B cell (primary cell): ENCODE measurements around the gene TSKS. TPM values are rescaled to one million over a fixed set of nuclear protein-coding genes. Genes with fewer than 3 reads are reported as not detected.

Experiments used
- ATAC-seq: fragments of 200-7000 bp; cut with Tn5 transposase; one replicate; pipeline ENCODE4 v1.10.0; 2021; ENCODE audit warnings: low read depth, mild to moderate bottlenecking, moderate number of reproducible peaks, moderate library complexity
- CTCF ChIA-PET: fragments of 350-600 bp; sonication (Branson Sonifier 250); formaldehyde crosslinking; loops from one replicate; lab custom pipeline; 2021; ENCODE audit warnings: antibody characterized with exemption, inconsistent platforms; lab: Charles Lee
- POLR2A ChIA-PET: fragments of 350-600 bp; sonication (Branson Sonifier 250); formaldehyde crosslinking; loops from one replicate; lab custom pipeline; 2021; ENCODE audit warnings: antibody characterized with exemption; lab: Charles Lee
- DNase-seq: peaks from one replicate; pipeline ENCODE4 v3.0.0; 2013
- H2AFZ ChIP-seq: 2 replicates; pipeline ENCODE4 v1.6.1; 2012; ENCODE audit warnings: mild to moderate bottlenecking, low read depth, low read length; ENCODE audit not compliant: insufficient read depth, poor library complexity, severe bottlenecking
- H3K27ac ChIP-seq, 2 donors: 1 replicate in 1 of 2; 2 replicates in 1 of 2; pipeline ENCODE4 v1.5.1; 2012 to 2013; ENCODE audit warnings: low read length in 2 of 2, mild to moderate bottlenecking in 2 of 2, moderate library complexity in 1 of 2
- H3K27me3 ChIP-seq, 4 experiments: fragments of 200-600 bp in 1 of 4; sonication (generic) in 1 of 4; replicated peaks in 1 of 4; 1 replicate in 2 of 4; 2 replicates in 2 of 4; pipeline versions ENCODE4 v1.6.1 to v1.7.0; 2013 to 2016; ENCODE audit warnings: low read length in 3 of 4, mild to moderate bottlenecking in 2 of 4, mixed read lengths in 1 of 4, moderate library complexity in 1 of 4; ENCODE audit not compliant: insufficient read depth in 4 of 4, control insufficient read depth in 3 of 4; ENCODE audit errors: control extremely low read depth in 1 of 4
- H3K36me3 ChIP-seq, 2 experiments: replicated peaks in 1 of 2; 1 replicate in 1 of 2; 2 replicates in 1 of 2; pipeline versions ENCODE4 v1.6.1 to v1.7.1; 2013; ENCODE audit warnings: low read length in 1 of 2; ENCODE audit not compliant: insufficient read depth in 2 of 2, control insufficient read depth in 1 of 2; ENCODE audit errors: control extremely low read depth in 1 of 2, extremely low read depth in 1 of 2
- H3K4me1 ChIP-seq, 2 donors: fragments of 200-600 bp in 1 of 2; sonication (generic) in 1 of 2; 1 replicate in 1 of 2; 2 replicates in 1 of 2; pipeline versions ENCODE4 v1.5.1 to v1.6.1; 2013 to 2017; ENCODE audit warnings: low read length in 2 of 2; ENCODE audit not compliant: control insufficient read depth in 2 of 2, insufficient read depth in 2 of 2
- H3K4me2 ChIP-seq: replicated peaks from 2 replicates; pipeline ENCODE3; 2012; ENCODE audit warnings: mild to moderate bottlenecking, low read depth, low read length; ENCODE audit not compliant: poor library complexity, severe bottlenecking
- H3K4me3 ChIP-seq, 5 experiments: fragments of 200-600 bp in 1 of 5; sonication (generic) in 1 of 5; 1 replicate in 3 of 5; 2 replicates in 2 of 5; pipeline versions ENCODE4 v1.5.1 to v1.7.0; 2011 to 2016; ENCODE audit warnings: low read length in 4 of 5, mild to moderate bottlenecking in 4 of 5, low read depth in 2 of 5, control low read depth in 1 of 5, moderate library complexity in 1 of 5; ENCODE audit not compliant: insufficient read depth in 1 of 5; ENCODE audit errors: control extremely low read depth in 1 of 5, extremely low read depth in 1 of 5
- H3K79me2 ChIP-seq: fragments of 200-600 bp; sonication (generic); one replicate; pipeline ENCODE4 v1.6.0; 2016; ENCODE audit warnings: low read length; ENCODE audit not compliant: control insufficient read depth, insufficient read depth
- H3K9ac ChIP-seq: fragments of 200-600 bp; sonication (generic); 2 replicates; pipeline ENCODE4 v1.6.1; 2017; ENCODE audit warnings: mild to moderate bottlenecking, low read length, moderate library complexity
- H3K9me3 ChIP-seq, 3 donors: one replicate each; pipeline versions ENCODE4 v1.6.1 to v1.7.1; 2013; ENCODE audit warnings: low read length in 2 of 3; ENCODE audit not compliant: control insufficient read depth in 2 of 3, insufficient read depth in 1 of 3; ENCODE audit errors: control extremely low read depth in 1 of 3
- H4K20me1 ChIP-seq: 2 replicates; pipeline ENCODE4 v1.6.0; 2012; ENCODE audit warnings: mild to moderate bottlenecking, low read length; ENCODE audit not compliant: insufficient read depth, control insufficient read depth, poor library complexity, severe bottlenecking
- H3K27ac Mint-ChIP-seq: one replicate; pipeline ENCODE4 v1.8.0; 2021; ENCODE audit warnings: mixed read lengths
- H3K27me3 Mint-ChIP-seq: one replicate; pipeline ENCODE4 v1.8.0; 2021; ENCODE audit warnings: mixed read lengths
- H3K4me1 Mint-ChIP-seq: one replicate; pipeline ENCODE4 v1.8.0; 2021; ENCODE audit warnings: mixed read lengths
- H3K4me3 Mint-ChIP-seq: one replicate; pipeline ENCODE4 v1.8.0; 2021; ENCODE audit warnings: mixed read lengths
- H3K9me3 Mint-ChIP-seq: one replicate; pipeline ENCODE4 v1.8.0; 2022; ENCODE audit warnings: mixed read lengths; ENCODE audit not compliant: insufficient read depth
- EZH2 ChIP-seq: IDR thresholded peaks from 2 replicates; pipeline ENCODE4 v1.6.1; 2012; ENCODE audit warnings: borderline replicate concordance, low read depth, mild to moderate bottlenecking, moderate library complexity, low read length; ENCODE audit not compliant: insufficient read depth, poor library complexity, severe bottlenecking
- WGBS: methylation state at CpG from one replicate; pipeline ENCODE4 v1.1.5; 2013; ENCODE audit warnings: missing lambda C conversion rate; ENCODE audit not compliant: insufficient coverage; 5-methylcytosine and 5-hydroxymethylcytosine counted together
- intact Hi-C: fragments of 100-400 bp; cut with micrococcal nuclease; formaldehyde crosslinking; loops from one replicate; pipeline ENCODE4 v1.10.0; 2022
- polyA plus RNA-seq: library from polyadenylated mRNA; depleted of rRNA; stranded (reverse); fragments of >200 nt; gene quantifications from 2 replicates; pipeline ENCODE4 v1.2.3, GENCODE V29; 2012
- total RNA-seq, 2 donors: library from RNA; stranded (reverse); fragments of 120-200 nt in 1 of 2; gene quantifications; 1 replicate in 1 of 2; 2 replicates in 1 of 2; pipeline versions ENCODE4 v1.2.3 to v1.2.4, GENCODE V29; 2013 to 2022
- TF ChIP-seq, protein P1 (sequence below): fragments of 200-600 bp; IDR thresholded peaks from one replicate; pipeline ENCODE4 v1.8.0; 2022; ENCODE audit warnings: antibody characterized with exemption, mild to moderate bottlenecking

TSKS gene
- total and polyA plus RNA-seq, 2 donors (not counting 1 experiment from before 2014, with no cell fraction given): 0.15 to 0.18 TPM

DNA sequence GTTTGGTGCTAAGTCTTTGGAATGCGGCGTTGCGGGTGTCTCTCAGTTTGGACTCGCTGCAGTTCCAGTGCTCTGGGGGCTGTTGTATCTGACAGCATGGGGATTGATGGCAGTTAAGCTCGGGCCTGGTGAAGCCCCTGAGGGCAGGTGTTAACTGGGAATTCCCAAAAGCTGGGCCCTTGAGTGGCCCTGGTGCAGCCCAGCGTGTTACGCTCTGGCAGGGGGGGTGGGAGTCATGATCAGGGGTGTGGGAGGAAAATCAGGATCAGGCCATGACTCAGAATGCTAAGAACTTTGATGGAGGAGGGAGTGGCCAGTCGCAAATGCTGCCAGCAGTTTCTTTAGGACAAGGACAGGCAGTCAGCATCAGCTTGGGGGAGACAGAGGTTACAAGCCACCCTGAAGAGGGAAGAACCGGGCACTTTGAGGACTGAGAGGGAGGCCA, 23.3 kb upstream of the TSKS start:
- CTCF ChIA-PET: no interaction called here
- no peak overlapping the region for H3K9ac ChIP-seq
- H3K4me1 Mint-ChIP-seq: peaks cover 1% of the 10 kb centered on the region
- H3K9me3 ChIP-seq: peaks cover 0 to 3% (median 0%) of the 10 kb centered on the region in 3 donors
- intact Hi-C loops: no loop called here
- peaks cover 7% of the 10 kb centered on the region for H4K20me1 ChIP-seq
- 91% methylated on average over 9 of the region's 9 CpGs for WGBS
- H3K9me3 Mint-ChIP-seq: no peaks in the 10 kb centered on the region
- H3K4me3 Mint-ChIP-seq: no peak overlapping the region
- H3K79me2 ChIP-seq: peaks cover 42% of the 10 kb centered on the region
- TF ChIP-seq, protein P1, sequence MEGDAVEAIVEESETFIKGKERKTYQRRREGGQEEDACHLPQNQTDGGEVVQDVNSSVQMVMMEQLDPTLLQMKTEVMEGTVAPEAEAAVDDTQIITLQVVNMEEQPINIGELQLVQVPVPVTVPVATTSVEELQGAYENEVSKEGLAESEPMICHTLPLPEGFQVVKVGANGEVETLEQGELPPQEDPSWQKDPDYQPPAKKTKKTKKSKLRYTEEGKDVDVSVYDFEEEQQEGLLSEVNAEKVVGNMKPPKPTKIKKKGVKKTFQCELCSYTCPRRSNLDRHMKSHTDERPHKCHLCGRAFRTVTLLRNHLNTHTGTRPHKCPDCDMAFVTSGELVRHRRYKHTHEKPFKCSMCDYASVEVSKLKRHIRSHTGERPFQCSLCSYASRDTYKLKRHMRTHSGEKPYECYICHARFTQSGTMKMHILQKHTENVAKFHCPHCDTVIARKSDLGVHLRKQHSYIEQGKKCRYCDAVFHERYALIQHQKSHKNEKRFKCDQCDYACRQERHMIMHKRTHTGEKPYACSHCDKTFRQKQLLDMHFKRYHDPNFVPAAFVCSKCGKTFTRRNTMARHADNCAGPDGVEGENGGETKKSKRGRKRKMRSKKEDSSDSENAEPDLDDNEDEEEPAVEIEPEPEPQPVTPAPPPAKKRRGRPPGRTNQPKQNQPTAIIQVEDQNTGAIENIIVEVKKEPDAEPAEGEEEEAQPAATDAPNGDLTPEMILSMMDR: no peak
- no peak for TF ChIP-seq EZH2
- H3K4me2 ChIP-seq: no peak overlapping the region
- H3K27me3 Mint-ChIP-seq: no peaks in the 10 kb centered on the region
- H2AFZ ChIP-seq: no peak overlapping the region
- peaks cover 8 to 53% of the 10 kb centered on the region in 2 experiments for H3K36me3 ChIP-seq
- H3K27me3 ChIP-seq: no peaks in the 10 kb centered on the region
- no peak for ATAC-seq
- POLR2A ChIA-PET: no interaction called here
- DNase-seq: no peak
- no peak overlapping the region for H3K27ac Mint-ChIP-seq
- no peak overlapping the region for H3K4me3 ChIP-seq
- peaks cover 0 to 5% of the 10 kb centered on the region in 2 donors for H3K4me1 ChIP-seq
- H3K27ac ChIP-seq: no peak overlapping the region

DNA sequence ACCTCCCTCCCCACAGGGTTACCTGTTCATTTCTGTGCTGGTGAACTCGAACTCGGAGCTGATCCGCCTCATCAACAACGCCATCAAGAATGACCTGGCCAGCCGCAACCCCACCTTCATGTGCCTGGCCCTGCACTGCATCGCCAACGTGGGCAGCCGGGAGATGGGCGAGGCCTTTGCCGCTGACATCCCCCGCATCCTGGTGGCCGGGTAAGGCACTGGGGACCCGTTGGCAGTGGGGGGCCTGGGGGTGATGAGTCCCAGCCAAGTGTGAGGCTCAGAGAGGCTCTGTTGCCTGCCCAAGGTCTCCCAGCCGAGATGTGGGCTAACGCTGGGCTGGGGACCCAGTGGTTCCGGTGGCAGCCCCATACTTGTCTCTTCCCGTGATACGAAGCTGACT, 19.4 kb upstream of the TSKS start:
- POLR2A ChIA-PET: no interaction called here

More for the DNA sequence above, 19.4 kb upstream of the TSKS start:
- peaks cover 35% of the 10 kb centered on the region for H3K79me2 ChIP-seq
- H3K9ac ChIP-seq: no peak overlapping the region
- H3K27me3 ChIP-seq: no peaks in the 10 kb centered on the region
- Mint-ChIP-seq H3K9me3 (no peaks in the 10 kb centered on the region), H3K27me3 (no peaks in the 10 kb centered on the region), H3K4me3 (no peak overlapping the region), H3K4me1 (peaks cover 23% of the 10 kb centered on the region), H3K27ac (no peak overlapping the region)
- H3K36me3 ChIP-seq: peaks cover 8 to 31% of the 10 kb centered on the region in 2 experiments
- 99% methylated on average over 18 of the region's 18 CpGs for WGBS
- CTCF ChIA-PET: no interaction called here
- no peak overlapping the region for H3K4me3 ChIP-seq
- no peaks in the 10 kb centered on the region for H4K20me1 ChIP-seq
- DNase-seq (no peak), ATAC-seq (no peak)
- H3K4me2 ChIP-seq: no peak overlapping the region
- no peak overlapping the region for H3K27ac ChIP-seq
- no peak overlapping the region for H2AFZ ChIP-seq
- TF ChIP-seq, protein P1: no peak
- TF ChIP-seq EZH2: no peak
- intact Hi-C loops: no loop called here
- no peaks in the 10 kb centered on the region for H3K9me3 ChIP-seq
- peaks cover 17 to 25% of the 10 kb centered on the region in 2 donors for H3K4me1 ChIP-seq
